Measurements from ENCODE around the gene PDCD11.

Gene PDCD11

DNA sequence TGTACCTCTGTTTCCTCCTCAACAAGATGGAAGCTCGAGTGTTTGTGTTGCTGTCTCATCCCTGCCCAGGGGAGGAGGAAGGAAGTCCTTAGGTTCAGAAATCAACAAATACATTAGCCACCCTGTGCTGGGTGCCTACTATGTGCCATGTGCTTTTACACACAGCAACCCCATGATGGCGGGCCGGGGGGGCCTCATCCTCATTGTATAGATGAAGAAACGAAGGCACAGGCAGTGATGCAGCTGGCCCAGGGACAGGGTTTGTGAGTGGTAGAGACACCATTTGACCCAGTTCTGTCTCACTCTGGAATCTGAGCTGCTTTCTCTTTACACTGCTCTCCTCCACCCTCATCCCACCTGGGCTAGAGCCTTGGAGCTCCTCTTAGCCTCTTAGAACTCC, 57.6 kb downstream of the PDCD11 start:
- TF ChIP-seq, protein P1, sequence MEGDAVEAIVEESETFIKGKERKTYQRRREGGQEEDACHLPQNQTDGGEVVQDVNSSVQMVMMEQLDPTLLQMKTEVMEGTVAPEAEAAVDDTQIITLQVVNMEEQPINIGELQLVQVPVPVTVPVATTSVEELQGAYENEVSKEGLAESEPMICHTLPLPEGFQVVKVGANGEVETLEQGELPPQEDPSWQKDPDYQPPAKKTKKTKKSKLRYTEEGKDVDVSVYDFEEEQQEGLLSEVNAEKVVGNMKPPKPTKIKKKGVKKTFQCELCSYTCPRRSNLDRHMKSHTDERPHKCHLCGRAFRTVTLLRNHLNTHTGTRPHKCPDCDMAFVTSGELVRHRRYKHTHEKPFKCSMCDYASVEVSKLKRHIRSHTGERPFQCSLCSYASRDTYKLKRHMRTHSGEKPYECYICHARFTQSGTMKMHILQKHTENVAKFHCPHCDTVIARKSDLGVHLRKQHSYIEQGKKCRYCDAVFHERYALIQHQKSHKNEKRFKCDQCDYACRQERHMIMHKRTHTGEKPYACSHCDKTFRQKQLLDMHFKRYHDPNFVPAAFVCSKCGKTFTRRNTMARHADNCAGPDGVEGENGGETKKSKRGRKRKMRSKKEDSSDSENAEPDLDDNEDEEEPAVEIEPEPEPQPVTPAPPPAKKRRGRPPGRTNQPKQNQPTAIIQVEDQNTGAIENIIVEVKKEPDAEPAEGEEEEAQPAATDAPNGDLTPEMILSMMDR (IDR thresholded peaks at IDR 0.05; ENCODE audit: low read depth, low read length, missing control alignments) = no peak
- DNase-seq (ENCODE audit: low read depth) = no peak
- no peak overlapping the region for H3K4me3 ChIP-seq (ENCODE audit: low read depth, low read length)
- in situ Hi-C loops (cut with HindIII; ENCODE audit: low sequenced_read_pairs) = loop anchor here (5.0 to 10.0 kb wide), 2 partner anchors 57 to 61 kb away; partner anchors contain the start of genes ATP5MK and PDCD11

DNA sequence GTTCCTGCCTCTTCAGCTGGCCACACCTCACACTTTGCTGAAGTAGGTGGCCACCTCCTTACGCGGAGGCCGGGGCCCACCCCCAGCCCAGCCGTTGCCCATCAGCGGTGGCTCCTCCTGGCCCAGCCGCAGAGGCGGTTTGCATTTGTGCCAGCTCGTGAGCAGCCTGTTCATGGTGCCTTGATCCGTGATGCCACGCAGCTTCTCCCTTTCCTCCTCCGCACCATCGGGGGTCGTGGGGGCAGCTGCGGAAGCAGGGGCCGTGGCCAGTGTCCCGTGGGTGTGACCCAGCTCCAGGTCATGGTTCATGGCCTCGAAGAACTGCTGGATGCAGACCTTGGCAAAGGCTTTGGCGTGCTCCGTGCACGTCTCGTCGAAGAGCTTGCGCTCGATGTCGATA, 58.8 kb downstream of the PDCD11 start:
- H3K4me3 ChIP-seq (ENCODE audit: low read depth, low read length) = no peak overlapping the region
- no peak for DNase-seq (ENCODE audit: low read depth)
- in situ Hi-C loops (cut with HindIII; ENCODE audit: low sequenced_read_pairs) = loop anchor here (10.0 kb wide), 1 partner anchor 60 kb away; no protein-coding TSS in a partner anchor
- TF ChIP-seq, protein P1 (IDR thresholded peaks at IDR 0.05; ENCODE audit: low read depth, low read length, missing control alignments) = no peak

DNA sequence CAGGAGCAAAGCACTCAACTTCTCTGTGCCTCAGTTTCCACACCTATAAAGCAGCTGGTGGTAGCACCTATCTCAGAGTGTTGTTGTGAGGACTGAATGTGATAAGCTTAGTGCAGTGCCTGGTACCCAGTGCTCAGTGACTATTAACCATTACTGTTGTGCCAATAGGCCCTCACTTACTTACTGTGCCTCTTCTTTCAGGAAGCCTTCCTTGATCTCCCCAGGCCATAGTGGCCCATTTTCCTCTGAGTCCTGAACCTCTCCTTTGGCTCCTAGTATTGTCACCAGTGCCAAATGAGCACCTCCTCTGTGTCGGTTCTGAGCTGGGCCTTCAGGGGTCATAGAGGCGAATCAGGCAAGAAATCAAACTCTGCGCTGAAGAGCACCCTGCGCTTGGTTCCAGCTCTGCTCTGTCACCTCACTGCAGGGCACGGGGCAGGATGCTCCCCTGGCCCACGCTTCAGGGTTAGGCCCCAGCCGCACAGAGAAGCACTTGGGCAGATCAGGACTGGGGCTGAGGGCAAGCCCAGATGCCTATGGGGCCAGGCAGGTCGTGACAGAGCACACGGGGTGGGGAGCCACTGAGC, 59.7 kb downstream of the PDCD11 start:
- in situ Hi-C loops (cut with HindIII; ENCODE audit: low sequenced_read_pairs) = loop anchor here (10.0 kb wide), 1 partner anchor 59 kb away; no protein-coding TSS in a partner anchor
- no peak overlapping the region for H3K4me3 ChIP-seq (ENCODE audit: low read depth, low read length)
- DNase-seq (ENCODE audit: low read depth) = no peak
- TF ChIP-seq, protein P1 (IDR thresholded peaks at IDR 0.05; ENCODE audit: low read depth, low read length, missing control alignments) = no peak

DNA sequence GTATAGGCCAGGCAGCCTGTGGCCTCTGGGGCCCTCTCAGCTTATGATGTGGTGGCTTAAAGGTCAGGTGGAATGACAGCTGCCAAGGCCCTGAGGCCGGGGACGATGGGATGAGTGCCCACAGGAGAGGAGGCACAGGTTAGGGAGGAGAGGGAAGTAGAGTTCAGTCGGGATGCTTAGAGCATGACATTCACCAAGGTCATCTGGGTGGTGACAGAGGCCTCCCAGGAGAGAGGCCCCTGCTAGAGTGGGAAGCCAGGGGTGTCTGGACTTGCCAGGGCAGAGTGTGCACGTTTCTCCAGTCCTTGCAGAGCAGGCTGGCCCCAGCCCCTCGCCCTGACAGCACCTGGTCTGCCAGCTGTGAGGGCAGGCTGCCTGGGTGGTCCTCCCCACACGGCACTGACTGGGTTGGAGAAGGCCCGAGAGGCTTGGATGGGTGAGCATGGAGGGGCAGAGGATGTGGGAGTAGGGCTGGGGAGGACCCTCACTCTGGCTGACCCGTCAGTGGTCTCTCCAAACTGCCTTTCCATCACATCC, 60.8 kb downstream of the PDCD11 start:
- TF ChIP-seq, protein P1 (IDR thresholded peaks at IDR 0.05; ENCODE audit: low read depth, low read length, missing control alignments) = no peak
- in situ Hi-C loops (cut with HindIII; ENCODE audit: low sequenced_read_pairs) = loop anchor here (10.0 kb wide), 1 partner anchor 58 kb away; no protein-coding TSS in a partner anchor
- H3K4me3 ChIP-seq (ENCODE audit: low read depth, low read length) = no peak overlapping the region
- DNase-seq (ENCODE audit: low read depth) = no peak

DNA sequence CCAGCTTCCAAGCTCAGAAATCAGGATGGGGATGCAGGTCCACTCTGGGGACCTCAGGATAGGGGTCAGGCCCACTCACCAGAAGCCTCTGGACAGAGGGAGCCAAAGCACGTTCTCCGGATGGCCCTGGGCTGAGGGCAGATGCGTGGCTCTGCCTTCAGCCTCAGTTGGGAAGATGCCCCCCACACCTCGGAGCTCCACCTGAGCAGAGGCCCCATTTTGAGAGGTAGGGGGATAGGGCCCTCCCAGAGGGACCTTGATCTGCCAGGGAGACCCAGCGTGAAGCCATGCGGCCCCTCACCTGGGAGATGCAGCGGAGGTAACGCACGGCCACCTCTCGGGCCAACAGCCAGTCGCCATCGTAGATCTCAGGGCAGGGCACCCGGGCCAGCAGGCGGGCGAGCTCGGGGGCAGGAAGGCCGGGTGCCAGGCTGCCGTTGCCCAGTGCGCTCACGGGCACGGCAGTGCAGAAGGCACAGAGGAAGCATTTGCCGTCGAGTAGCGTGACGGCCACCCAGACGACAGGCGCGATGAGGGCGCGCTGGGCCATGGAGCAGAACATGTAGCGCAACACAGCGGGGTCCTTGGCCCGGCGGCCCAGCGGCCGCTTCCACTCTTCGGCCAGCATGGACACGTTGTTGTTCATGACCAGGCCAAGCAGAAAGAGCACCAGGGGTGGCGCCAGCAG, 61.6 kb downstream of the PDCD11 start:
- TF ChIP-seq, protein P1 (IDR thresholded peaks at IDR 0.05; ENCODE audit: low read depth, low read length, missing control alignments) = no peak
- DNase-seq (ENCODE audit: low read depth) = no peak
- in situ Hi-C loops (cut with HindIII; ENCODE audit: low sequenced_read_pairs) = loop anchor here (10.0 kb wide), 1 partner anchor 57 kb away; no protein-coding TSS in a partner anchor
- no peak overlapping the region for H3K4me3 ChIP-seq (ENCODE audit: low read depth, low read length)

DNA sequence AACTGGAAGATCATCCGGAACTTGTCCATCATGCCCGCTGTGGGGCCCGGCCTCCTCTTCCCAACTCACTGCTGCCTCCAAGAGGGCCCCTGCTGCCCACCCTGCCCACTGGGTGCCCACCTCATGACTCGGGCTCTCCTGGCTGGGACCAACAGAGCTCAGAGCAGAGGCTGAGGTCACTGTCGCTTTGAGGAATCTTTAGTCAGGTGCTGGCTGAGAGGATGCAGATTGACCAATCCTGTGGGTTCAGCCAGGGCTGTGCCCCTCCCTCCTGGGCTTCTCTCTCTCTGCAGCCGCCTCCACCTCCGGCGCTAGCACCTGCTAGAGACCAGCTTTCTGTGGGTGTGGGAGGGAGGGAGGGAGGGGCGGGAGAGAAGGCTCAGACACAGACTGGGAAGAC, 62.3 kb downstream of the PDCD11 start, which contains the start of gene CALHM1:
Gene CALHM1, minus strand, starts transcription at position 181 of the 400 bp plus-strand sequence. Its CDS starts 149 bp downstream, at position 32.
- no peak within 1 kb of the TSS for H3K4me3 ChIP-seq (ENCODE audit: low read depth, low read length)
- in situ Hi-C loops (cut with HindIII; ENCODE audit: low sequenced_read_pairs) = loop anchor here (10.0 kb wide), 1 partner anchor 56 kb away; no protein-coding TSS in a partner anchor
- TF ChIP-seq, protein P1 (IDR thresholded peaks at IDR 0.05; ENCODE audit: low read depth, low read length, missing control alignments) = no peak
- DNase-seq (ENCODE audit: low read depth) = no peak
